Upper lobe of left lung (tissue), 6 donors: ENCODE results near the gene MAGI3. TPM values are rescaled to one million over a fixed set of nuclear protein-coding genes. Genes with fewer than 3 reads are reported as not detected.

ENCODE experiments used
- ATAC-seq, 2 donors: fragments of 200-7000 bp; cut with Tn5 transposase; one replicate each; pipeline ENCODE4 v1.9.1; 2022; ENCODE audit warnings: mild to moderate bottlenecking in 2 of 2, moderate library complexity in 2 of 2; ENCODE audit not compliant: low FRiP score in 2 of 2
- DNase-seq, 2 donors: peaks; one replicate each; pipeline ENCODE4 v3.0.0-alpha.2; 2019 to 2020
- H3K27ac ChIP-seq, 4 donors: fragments of 200-600 bp; sonication (generic); one replicate each; pipeline ENCODE4 v1.5.1; 2016 to 2019
- H3K27me3 ChIP-seq, 4 donors: fragments of 200-600 bp; sonication (generic); one replicate each; pipeline ENCODE4 v1.5.1; 2017 to 2019
- H3K36me3 ChIP-seq, 4 donors: fragments of 200-600 bp; sonication (generic); one replicate each; pipeline ENCODE4 v1.5.1; 2016 to 2019
- H3K4me1 ChIP-seq, 4 donors: fragments of 200-600 bp; sonication (generic); one replicate each; pipeline ENCODE4 v1.5.1; 2018 to 2019
- H3K4me3 ChIP-seq, 4 donors: fragments of 200-600 bp; sonication (generic); one replicate each; pipeline ENCODE4 v1.5.1; 2017 to 2019; ENCODE audit warnings: mild to moderate bottlenecking in 2 of 4, moderate library complexity in 1 of 4
- H3K9me3 ChIP-seq, 4 donors: fragments of 200-600 bp; sonication (generic); one replicate each; pipeline ENCODE4 v1.5.1; 2018 to 2019
- EP300 ChIP-seq, 4 donors: sonication (generic); formaldehyde crosslinking; IDR thresholded peaks; one replicate each; pipeline ENCODE4 v1.5.1; 2017; ENCODE audit warnings: antibody characterized with exemption in 4 of 4, control low read depth in 2 of 4
- POLR2A ChIP-seq, 4 donors: fragments of 450-650 bp; IDR thresholded peaks; one replicate each; pipeline ENCODE4 v1.5.1; 2016 to 2017; ENCODE audit warnings: antibody characterized with exemption in 4 of 4, mild to moderate bottlenecking in 2 of 4
- POLR2AphosphoS5 ChIP-seq, 2 donors: sonication (generic); formaldehyde crosslinking; IDR thresholded peaks; one replicate each; pipeline ENCODE4 v1.5.1; 2017; ENCODE audit warnings: antibody characterized with exemption in 2 of 2
- WGBS, 2 donors: methylation state at CpG; one replicate each; pipeline ENCODE4 v1.1.5; 2017 to 2018; 5-methylcytosine and 5-hydroxymethylcytosine counted together
- total RNA-seq, 6 donors: library from RNA; depleted of rRNA in 4 of 6; stranded (reverse); fragments of >200 nt in 4 of 6; gene quantifications; one replicate each; pipeline versions ENCODE4 v1.1.0 to v1.2.1, GENCODE V29; 2016 to 2021
- TF ChIP-seq, protein P1 (sequence below), 6 experiments: fragments of 450-650 bp in 4 of 6; fragments of 200-600 bp in 2 of 6; sonication (generic) in 2 of 6; IDR thresholded peaks; one replicate each; pipeline ENCODE4 v1.5.1; 2016 to 2019; ENCODE audit warnings: antibody characterized with exemption in 6 of 6
- donor health status: DM: no; HTN: no; CAD: no; lungs with moderate emphysema.
- donor health status: DM: no; HTN: yes; CAD: no; lungs with severe emphysema.

MAGI3 gene
- total RNA-seq, 6 donors from 2014 or later, result 43.3 to 181 (median 89.8) TPM

- no peak for ATAC-seq
These were observed 19.4 kb upstream of the MAGI3 start for GRCh38 chr1:113370868-113371267.

GRCh38 chr1:113372546-113372945, 17.8 kb upstream of the MAGI3 start:
- no peaks in the 10 kb centered on the region for H3K4me1 ChIP-seq
- no peak for TF ChIP-seq POLR2A (IDR thresholded peaks at IDR 0.05)
- TF ChIP-seq, protein P1, sequence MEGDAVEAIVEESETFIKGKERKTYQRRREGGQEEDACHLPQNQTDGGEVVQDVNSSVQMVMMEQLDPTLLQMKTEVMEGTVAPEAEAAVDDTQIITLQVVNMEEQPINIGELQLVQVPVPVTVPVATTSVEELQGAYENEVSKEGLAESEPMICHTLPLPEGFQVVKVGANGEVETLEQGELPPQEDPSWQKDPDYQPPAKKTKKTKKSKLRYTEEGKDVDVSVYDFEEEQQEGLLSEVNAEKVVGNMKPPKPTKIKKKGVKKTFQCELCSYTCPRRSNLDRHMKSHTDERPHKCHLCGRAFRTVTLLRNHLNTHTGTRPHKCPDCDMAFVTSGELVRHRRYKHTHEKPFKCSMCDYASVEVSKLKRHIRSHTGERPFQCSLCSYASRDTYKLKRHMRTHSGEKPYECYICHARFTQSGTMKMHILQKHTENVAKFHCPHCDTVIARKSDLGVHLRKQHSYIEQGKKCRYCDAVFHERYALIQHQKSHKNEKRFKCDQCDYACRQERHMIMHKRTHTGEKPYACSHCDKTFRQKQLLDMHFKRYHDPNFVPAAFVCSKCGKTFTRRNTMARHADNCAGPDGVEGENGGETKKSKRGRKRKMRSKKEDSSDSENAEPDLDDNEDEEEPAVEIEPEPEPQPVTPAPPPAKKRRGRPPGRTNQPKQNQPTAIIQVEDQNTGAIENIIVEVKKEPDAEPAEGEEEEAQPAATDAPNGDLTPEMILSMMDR (IDR thresholded peaks at IDR 0.05), result no peak
- DNase-seq (no peak), ATAC-seq (no peak)
- H3K27ac ChIP-seq, result no peak overlapping the region
- WGBS, 2 donors, result 45 to 71% methylated on average over 2 of the region's 2 CpGs
- no peaks in the 10 kb centered on the region for H3K27me3 ChIP-seq
- H3K9me3 ChIP-seq, result no peaks in the 10 kb centered on the region
- no peak overlapping the region for H3K4me3 ChIP-seq
- no peaks in the 10 kb centered on the region for H3K36me3 ChIP-seq

More at GRCh38 chr1:113370868-113371267, 19.4 kb upstream of the MAGI3 start:
- H3K36me3 ChIP-seq, result no peaks in the 10 kb centered on the region
- no peak for DNase-seq
- no peak overlapping the region for H3K27ac ChIP-seq
- H3K9me3 ChIP-seq, result no peaks in the 10 kb centered on the region
- H3K4me1 ChIP-seq, result no peaks in the 10 kb centered on the region
- no peak overlapping the region for H3K4me3 ChIP-seq
- no peaks in the 10 kb centered on the region for H3K27me3 ChIP-seq
- TF ChIP-seq, protein P1 (IDR thresholded peaks at IDR 0.05), result no peak
- TF ChIP-seq EP300 (IDR thresholded peaks at IDR 0.05) (no peak), POLR2A (IDR thresholded peaks at IDR 0.05) (no peak), POLR2AphosphoS5 (IDR thresholded peaks at IDR 0.05) (no peak)
- WGBS, 2 donors, result 86 to 91% methylated on average over 3 of the region's 3 CpGs

GRCh38 chr1:113373644-113374043, 16.7 kb upstream of the MAGI3 start:
- H3K4me3 ChIP-seq, result no peak overlapping the region
- DNase-seq (no peak), ATAC-seq (no peak)
- H3K9me3 ChIP-seq, result no peaks in the 10 kb centered on the region
- no peak overlapping the region for H3K27ac ChIP-seq
- H3K27me3 ChIP-seq, result no peaks in the 10 kb centered on the region
- H3K36me3 ChIP-seq, result no peaks in the 10 kb centered on the region
- TF ChIP-seq, protein P1 (IDR thresholded peaks at IDR 0.05), result no peak
- no peak for TF ChIP-seq POLR2AphosphoS5 (IDR thresholded peaks at IDR 0.05)
- TF ChIP-seq EP300 (IDR thresholded peaks at IDR 0.05), result no peak
- TF ChIP-seq POLR2A (IDR thresholded peaks at IDR 0.05), result no peak
- no peaks in the 10 kb centered on the region for H3K4me1 ChIP-seq

DNA sequence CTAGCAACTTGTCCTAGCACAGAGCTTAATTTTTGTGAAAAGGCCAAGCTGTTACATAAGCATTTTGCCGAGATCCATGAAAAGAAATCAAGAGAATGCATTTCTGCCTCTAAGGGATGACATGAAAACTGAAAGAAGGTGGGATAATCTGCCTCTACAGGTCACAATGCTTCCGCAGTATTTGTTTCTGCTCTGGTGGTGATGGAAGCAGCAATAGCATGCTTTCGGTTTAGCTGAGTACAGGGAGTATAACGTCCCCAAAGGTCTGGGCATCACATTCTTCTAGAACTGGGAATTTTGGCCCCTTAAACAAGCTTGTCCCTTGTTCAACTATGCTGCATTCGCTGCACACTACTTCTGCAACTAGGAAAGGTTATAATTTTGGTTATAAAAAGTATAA, 14.4 kb upstream of the MAGI3 start:
- no peak for TF ChIP-seq EP300 (IDR thresholded peaks at IDR 0.05)
- 51 to 64% methylated on average over 5 of the region's 5 CpGs for WGBS, 2 donors
- ATAC-seq, result no peak
- H3K36me3 ChIP-seq, result no peaks in the 10 kb centered on the region
- H3K27ac ChIP-seq, result no peak overlapping the region
- H3K4me3 ChIP-seq, result no peak overlapping the region
- no peaks in the 10 kb centered on the region for H3K27me3 ChIP-seq
- H3K4me1 ChIP-seq, result no peaks in the 10 kb centered on the region
- no peak for DNase-seq
- no peaks in the 10 kb centered on the region for H3K9me3 ChIP-seq

DNA sequence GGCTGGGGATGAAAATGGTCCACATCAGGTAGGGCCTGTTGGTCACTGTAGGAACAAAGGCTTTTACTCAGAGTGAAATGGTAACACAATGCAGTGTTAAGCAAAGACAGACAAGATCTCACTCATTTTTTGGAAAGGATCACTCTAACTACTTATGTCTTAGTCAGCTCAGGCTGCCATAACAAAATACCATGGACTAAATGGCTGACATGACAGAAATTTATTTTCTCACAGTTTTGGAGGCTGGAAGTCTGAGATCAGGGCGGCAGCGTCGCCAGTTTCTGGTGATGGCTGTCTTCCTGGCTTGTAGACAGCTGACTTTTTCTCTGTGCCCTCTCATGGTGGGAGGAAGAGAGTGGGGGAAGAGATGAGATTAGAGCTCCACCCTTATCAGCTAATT, 10.2 kb upstream of the MAGI3 start:
- TF ChIP-seq POLR2AphosphoS5 (IDR thresholded peaks at IDR 0.05) (no peak), POLR2A (IDR thresholded peaks at IDR 0.05) (no peak), EP300 (IDR thresholded peaks at IDR 0.05) (no peak)
- TF ChIP-seq, protein P1 (IDR thresholded peaks at IDR 0.05), result no peak
- ATAC-seq, result no peak
- DNase-seq, result no peak
- H3K9me3 ChIP-seq, result no peaks in the 10 kb centered on the region
- no peaks in the 10 kb centered on the region for H3K27me3 ChIP-seq
- H3K4me1 ChIP-seq, result no peaks in the 10 kb centered on the region
- H3K36me3 ChIP-seq, result no peaks in the 10 kb centered on the region
- no peak overlapping the region for H3K27ac ChIP-seq
- H3K4me3 ChIP-seq, result no peak overlapping the region
- WGBS, 2 donors, result 81 to 94% methylated on average over 3 of the region's 3 CpGs
